Testis (tissue), 3 donors: ENCODE data around the gene INMT. TPM values are rescaled to one million over a fixed set of nuclear protein-coding genes. Genes with fewer than 3 reads are reported as not detected.
A peak's percentile ranks its signal among the peaks of the same experiment; 100 is the strongest.

Experiments
- DNase-seq: peaks from one replicate; pipeline ENCODE4 v3.0.0-alpha.2; 2019
- H3K27ac ChIP-seq, 2 donors: fragments of 200-600 bp; sonication (generic); one replicate each; pipeline ENCODE4 v1.5.1; 2019
- H3K27me3 ChIP-seq: fragments of 200-600 bp; sonication (generic); one replicate; pipeline ENCODE4 v1.5.1; 2019
- H3K36me3 ChIP-seq: fragments of 200-600 bp; sonication (generic); one replicate; pipeline ENCODE4 v1.5.1; 2017; ENCODE audit warnings: low read depth; ENCODE audit errors: missing control alignments
- H3K4me1 ChIP-seq: fragments of 200-600 bp; sonication (generic); one replicate; pipeline ENCODE4 v1.5.1; 2019
- H3K4me3 ChIP-seq, 2 donors: fragments of 200-600 bp; sonication (generic); one replicate each; pipeline ENCODE4 v1.5.1; 2017 to 2019
- H3K9me3 ChIP-seq: fragments of 200-600 bp; sonication (generic); one replicate; pipeline ENCODE4 v1.5.1; 2017
- POLR2A ChIP-seq: fragments of 450-650 bp; IDR thresholded peaks from one replicate; pipeline ENCODE4 v1.6.1; 2017; ENCODE audit warnings: antibody characterized with exemption, mild to moderate bottlenecking, moderate library complexity
- WGBS, 2 donors: methylation state at CpG; one replicate each; pipeline ENCODE4 v1.1.5; 2018; 5-methylcytosine and 5-hydroxymethylcytosine counted together
- intact Hi-C: fragments of 100-400 bp; cut with DNase I; formaldehyde crosslinking; loops from one replicate; pipeline ENCODE4 v1.15.1; 2023; ENCODE audit warnings: low total_unique reads
- polyA plus RNA-seq: library from polyadenylated mRNA; stranded (reverse); fragments of 350-450 nt; fragmentation: Illumina TruSeq; extraction: RNeasy Lipid Tissue Mini Kit (QIAGEN cat#74804); gene quantifications from one replicate; pipeline ENCODE4 v1.2.3, GENCODE V29; 2014; ENCODE audit warnings: low read depth, low replicate concordance; ENCODE audit not compliant: insufficient read depth
- total RNA-seq, 2 donors: library from RNA; depleted of rRNA; stranded (reverse); fragments of >200 nt; gene quantifications; one replicate each; pipeline ENCODE4 v1.2.3, GENCODE V29; 2016
- TF ChIP-seq, protein P1 (sequence below), 3 experiments: fragments of 450-650 bp in 2 of 3; fragments of 200-600 bp in 1 of 3; sonication (generic) in 1 of 3; IDR thresholded peaks; one replicate each; pipeline ENCODE4 v1.5.1; 2016 to 2019; ENCODE audit warnings: antibody characterized with exemption in 3 of 3, mild to moderate bottlenecking in 2 of 3, moderate library complexity in 1 of 3

INMT gene
- total and polyA plus RNA-seq, 3 donors from 2014 or later: 31.8 to 68.4 (median 41.2) TPM

DNA sequence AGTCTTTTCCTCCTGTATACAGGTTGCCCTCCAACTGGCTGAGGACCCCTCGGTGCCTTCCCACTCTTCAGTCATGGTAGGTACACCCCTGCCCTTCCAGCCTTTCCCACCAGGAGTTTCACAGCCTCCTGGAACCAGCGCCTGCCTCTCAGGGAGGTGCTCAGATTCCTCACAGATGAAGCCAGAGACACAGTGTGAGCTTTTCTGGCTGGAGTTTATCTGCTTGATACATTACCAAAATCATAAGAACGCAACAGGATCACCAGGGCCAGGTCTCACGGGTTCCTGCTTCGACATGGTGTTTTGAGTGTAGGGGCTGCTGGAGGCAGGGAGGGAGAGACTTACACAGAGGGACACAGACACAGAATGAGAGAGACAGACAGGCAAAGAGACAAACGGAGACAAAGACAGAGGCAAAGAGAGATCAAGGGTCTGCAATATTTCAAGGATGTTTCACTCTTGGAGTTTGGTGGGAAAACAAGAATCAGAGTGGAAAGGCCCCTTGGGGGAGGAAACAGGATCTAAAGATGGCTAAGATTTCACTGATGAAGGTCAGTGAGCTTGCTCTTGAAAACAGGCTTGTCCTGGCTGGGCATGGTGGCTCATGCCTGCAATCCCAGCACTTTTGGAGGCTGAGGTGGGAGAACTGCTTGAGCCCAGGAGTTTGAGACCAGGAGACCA, 6.5 kb upstream of the INMT start:
- Histone ChIP-seq H3K27me3 (no peaks in the 10 kb centered on the region), H3K27ac (peak overlapping the region in 1 of 2 donors; percentile 17), H3K36me3 (no peaks in the 10 kb centered on the region), H3K4me3 (no peak overlapping the region), H3K9me3 (no peaks in the 10 kb centered on the region), H3K4me1 (peaks cover 13% of the 10 kb centered on the region)
- no peak for DNase-seq
- WGBS, 2 donors: 44% methylated on average over 6 of the region's 6 CpGs
- intact Hi-C loops: loop anchor here (10.0 kb wide), 1 partner anchor 61 kb away; the partner anchor contains the start of gene CRHR2
- TF ChIP-seq, protein P1, sequence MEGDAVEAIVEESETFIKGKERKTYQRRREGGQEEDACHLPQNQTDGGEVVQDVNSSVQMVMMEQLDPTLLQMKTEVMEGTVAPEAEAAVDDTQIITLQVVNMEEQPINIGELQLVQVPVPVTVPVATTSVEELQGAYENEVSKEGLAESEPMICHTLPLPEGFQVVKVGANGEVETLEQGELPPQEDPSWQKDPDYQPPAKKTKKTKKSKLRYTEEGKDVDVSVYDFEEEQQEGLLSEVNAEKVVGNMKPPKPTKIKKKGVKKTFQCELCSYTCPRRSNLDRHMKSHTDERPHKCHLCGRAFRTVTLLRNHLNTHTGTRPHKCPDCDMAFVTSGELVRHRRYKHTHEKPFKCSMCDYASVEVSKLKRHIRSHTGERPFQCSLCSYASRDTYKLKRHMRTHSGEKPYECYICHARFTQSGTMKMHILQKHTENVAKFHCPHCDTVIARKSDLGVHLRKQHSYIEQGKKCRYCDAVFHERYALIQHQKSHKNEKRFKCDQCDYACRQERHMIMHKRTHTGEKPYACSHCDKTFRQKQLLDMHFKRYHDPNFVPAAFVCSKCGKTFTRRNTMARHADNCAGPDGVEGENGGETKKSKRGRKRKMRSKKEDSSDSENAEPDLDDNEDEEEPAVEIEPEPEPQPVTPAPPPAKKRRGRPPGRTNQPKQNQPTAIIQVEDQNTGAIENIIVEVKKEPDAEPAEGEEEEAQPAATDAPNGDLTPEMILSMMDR (IDR thresholded peaks at IDR 0.05): no peak
- TF ChIP-seq POLR2A: no peak

DNA sequence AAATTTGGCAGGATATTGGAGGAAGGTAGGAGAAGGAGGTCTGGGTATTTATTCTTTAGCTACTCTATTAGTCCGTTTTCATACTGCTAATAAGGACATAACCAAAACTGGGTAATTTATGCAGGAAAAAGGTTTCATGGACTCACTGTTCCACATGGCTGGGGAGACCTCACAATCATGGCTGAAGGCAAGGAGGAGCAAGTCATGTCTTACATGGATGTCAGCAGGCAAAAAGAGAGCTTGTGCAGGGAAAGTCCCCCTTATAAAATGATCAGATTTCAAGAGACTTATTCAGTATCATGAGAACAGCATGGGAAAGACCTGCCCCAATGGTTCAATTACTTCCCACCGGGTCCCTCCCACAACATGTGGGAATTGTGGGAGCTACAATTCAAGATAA, 1.9 kb upstream of the INMT start:
- Histone ChIP-seq H3K4me1 (peaks cover 12% of the 10 kb centered on the region), H3K36me3 (no peaks in the 10 kb centered on the region), H3K9me3 (no peaks in the 10 kb centered on the region), H3K27me3 (no peaks in the 10 kb centered on the region), H3K27ac (peak overlapping the region in 1 of 2 donors; percentile 82), H3K4me3 (no peak overlapping the region)
- TF ChIP-seq, protein P1 (IDR thresholded peaks at IDR 0.05): no peak
- TF ChIP-seq POLR2A: no peak
- intact Hi-C loops: no loop called here
- no peak for DNase-seq
- WGBS, 2 donors: 81 to 83% methylated on average over 2 of the region's 2 CpGs

DNA sequence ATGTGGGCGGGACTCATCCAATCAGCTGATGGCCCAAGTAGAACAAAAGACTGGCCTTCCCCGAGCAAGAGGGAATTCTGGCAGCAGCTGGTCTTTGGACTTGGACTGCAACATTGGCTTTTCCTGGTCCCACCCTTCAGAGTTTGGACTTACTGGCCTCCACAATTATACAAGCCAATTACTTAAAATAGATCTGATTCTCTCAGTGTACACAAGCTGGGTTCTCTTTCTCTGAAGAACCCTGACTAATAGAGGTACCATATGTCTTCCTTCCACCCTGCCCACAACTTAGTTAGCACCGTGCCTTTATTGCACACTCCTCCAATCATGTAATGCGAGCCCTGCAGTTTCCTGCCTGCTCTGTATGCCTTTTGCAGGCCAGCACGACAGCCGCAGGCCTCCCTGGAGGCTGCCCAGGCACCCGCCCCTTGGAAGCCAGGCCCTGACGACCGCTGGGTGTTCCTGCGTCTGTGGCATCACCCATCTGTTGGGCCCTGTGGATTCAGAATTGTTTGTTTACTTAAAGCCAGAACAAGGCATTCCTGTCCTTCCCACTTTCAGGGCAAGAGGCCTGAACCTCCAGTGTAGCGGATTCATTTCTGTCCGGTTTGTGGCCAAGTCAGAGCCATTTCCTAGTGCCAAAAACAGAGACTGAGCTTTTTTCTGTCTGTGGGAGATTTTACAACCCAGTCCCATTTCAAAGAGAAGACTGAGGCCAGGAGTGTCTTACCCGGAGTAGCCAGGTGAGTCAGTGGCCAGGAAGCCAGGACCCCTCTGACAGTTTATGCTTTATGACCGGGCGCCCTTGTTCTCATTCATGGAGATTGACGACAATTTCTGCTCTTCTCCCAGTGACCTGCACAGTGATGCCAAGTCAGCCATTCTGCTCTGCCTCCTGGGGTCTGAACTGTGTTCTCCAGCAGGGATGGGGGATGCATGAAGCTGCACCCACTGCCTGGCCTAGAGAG, 968 bp upstream of the INMT start:
- intact Hi-C loops: no loop called here
- WGBS, 2 donors: 53% methylated on average over 16 of the region's 16 CpGs
- Histone ChIP-seq H3K4me3 (peak overlapping the region in 1 of 2 donors; percentile 56), H3K27ac (peak overlapping the region; percentile 9 to 82), H3K4me1 (peaks cover 17% of the 10 kb centered on the region), H3K36me3 (no peaks in the 10 kb centered on the region), H3K9me3 (no peaks in the 10 kb centered on the region), H3K27me3 (no peaks in the 10 kb centered on the region)
- DNase-seq: peak; percentile 69
- no peak for TF ChIP-seq POLR2A
- TF ChIP-seq, protein P1 (IDR thresholded peaks at IDR 0.05): no peak

DNA sequence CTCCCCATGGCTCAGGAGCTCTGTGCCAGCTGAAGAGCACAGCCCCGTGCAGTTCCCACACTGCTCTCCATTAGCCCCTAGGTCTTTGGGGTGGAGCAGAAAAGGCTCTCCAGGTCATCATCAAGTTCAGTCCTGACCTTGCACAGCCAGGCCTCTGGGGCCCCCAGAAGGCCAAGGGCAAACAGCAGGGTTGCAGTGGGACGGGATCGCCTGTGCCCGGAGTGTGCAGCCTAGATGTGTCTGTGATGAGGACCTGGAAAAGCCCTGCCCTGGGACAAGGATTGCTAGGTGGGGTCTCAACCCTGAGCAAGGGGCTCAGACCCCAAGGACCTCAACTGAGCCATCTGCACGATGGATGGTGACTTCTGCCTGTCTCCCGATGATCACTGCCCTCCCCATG, 549 bp downstream of the INMT start:
- no peak for TF ChIP-seq POLR2A
- TF ChIP-seq, protein P1 (IDR thresholded peaks at IDR 0.05): no peak
- intact Hi-C loops: no loop called here

More for the DNA sequence above, 549 bp downstream of the INMT start:
- 49 to 52% methylated on average over 5 to 6 of the region's 6 CpGs for WGBS, 2 donors
- no peak for DNase-seq
- Histone ChIP-seq H3K36me3 (no peaks in the 10 kb centered on the region), H3K9me3 (no peaks in the 10 kb centered on the region), H3K4me3 (peak overlapping the region; percentile 56 to 66), H3K4me1 (peaks cover 28% of the 10 kb centered on the region), H3K27ac (peak overlapping the region; percentile 74 to 82), H3K27me3 (no peaks in the 10 kb centered on the region)
